Heart left ventricle (tissue), 16 donors: ENCODE results near the gene UBE2I. TPM values are rescaled to one million over a fixed set of nuclear protein-coding genes. Genes with fewer than 3 reads are reported as not detected.
A peak's percentile ranks its signal among the peaks of the same experiment; 100 is the strongest.

Experiments
- ATAC-seq, 4 donors: fragments of 200-7000 bp; cut with Tn5 transposase; one replicate each; pipeline ENCODE4 v1.9.1; 2020 to 2022; ENCODE audit warnings: moderate library complexity in 4 of 4, mild to moderate bottlenecking in 3 of 4, moderate number of reproducible peaks in 1 of 4
- DNase-seq, 5 donors: peaks; one replicate each; pipeline ENCODE4 v3.0.0-alpha.2; 2020
- H3K27ac ChIP-seq, 12 donors: fragments of 200-600 bp; sonication (generic) in 4 of 12; one replicate each; pipeline versions ENCODE4 v1.5.0 to v1.8.0; 2016 to 2022; ENCODE audit warnings: mild to moderate bottlenecking in 2 of 12
- H3K27me3 ChIP-seq, 9 donors: fragments of 200-600 bp; sonication (generic) in 2 of 9; one replicate each; pipeline versions ENCODE4 v1.5.1 to v1.8.0; 2016 to 2022; ENCODE audit warnings: mild to moderate bottlenecking in 3 of 9
- H3K36me3 ChIP-seq, 9 donors: fragments of 200-600 bp; sonication (generic) in 2 of 9; one replicate each; pipeline versions ENCODE4 v1.5.0 to v1.8.0; 2018 to 2022; ENCODE audit warnings: mild to moderate bottlenecking in 2 of 9
- H3K4me1 ChIP-seq, 12 donors: fragments of 200-600 bp; sonication (generic) in 4 of 12; one replicate each; pipeline versions ENCODE4 v1.5.0 to v1.8.0; 2016 to 2022; ENCODE audit warnings: mild to moderate bottlenecking in 3 of 12
- H3K4me3 ChIP-seq, 12 donors: fragments of 200-600 bp; sonication (generic) in 4 of 12; one replicate each; pipeline versions ENCODE4 v1.5.0 to v1.8.0; 2017 to 2022; ENCODE audit warnings: mild to moderate bottlenecking in 9 of 12, moderate library complexity in 4 of 12
- H3K9me3 ChIP-seq, 12 donors: fragments of 200-600 bp; sonication (generic) in 4 of 12; one replicate each; pipeline versions ENCODE4 v1.5.0 to v1.8.0; 2016 to 2022; ENCODE audit warnings: mild to moderate bottlenecking in 1 of 12
- CTCF ChIP-seq, 12 donors: fragments of 200-600 bp; sonication (generic) in 4 of 12; IDR thresholded peaks; one replicate each; pipeline versions ENCODE4 v1.5.0 to v1.8.0; 2018 to 2022; ENCODE audit warnings: antibody characterized with exemption in 12 of 12, mild to moderate bottlenecking in 5 of 12
- POLR2A ChIP-seq, 2 donors: fragments of 450-650 bp; IDR thresholded peaks; one replicate each; pipeline ENCODE4 v1.6.1; 2017; ENCODE audit warnings: antibody characterized with exemption in 2 of 2, mild to moderate bottlenecking in 2 of 2, moderate library complexity in 2 of 2
- WGBS, 4 donors: extraction: QIAGEN DNeasy Blood & Tissue Kit in 2 of 4; methylation state at CpG; one replicate each; pipeline versions ENCODE4 v1.1.5 to v1.1.7; 2013 to 2018; 5-methylcytosine and 5-hydroxymethylcytosine counted together
- intact Hi-C, 10 donors: fragments of 100-400 bp; cut with DNase I; formaldehyde crosslinking; loops; one replicate each; pipeline versions ENCODE4 v1.11.1 to v1.14.2; 2022
- polyA plus RNA-seq, 2 donors: library from polyadenylated mRNA; stranded (reverse); fragments of 200-250 nt; gene quantifications; one replicate each; pipeline ENCODE4 v1.2.3, GENCODE V29; 2013
- total RNA-seq, 9 donors: library from RNA; depleted of rRNA in 2 of 9; stranded (reverse); fragments of >200 nt in 2 of 9; fragmentation: NEBNext Ultra II Directional in 3 of 9; extraction: Animal tissue kit (Norgen Biotek cat#: 25700) in 3 of 9; gene quantifications; one replicate each; pipeline versions ENCODE4 v1.1.0 to v1.2.4, GENCODE V29; 2016 to 2023
- donor health status: ischemic (EF 13 %, LVEDD 7.1; RV severe dilation, severe dysfunction).
- donor health status: healthy with polysubstance abuse.
- donor health status: DM: no; HTN: yes; CAD: no.
- donor health status: DM: no; HTN: no; CAD: no.
- donor health status: ischemic (EF 25% LVEDD 6.9; RV normal size, moderate dysfunction).
- donor health status: ischemic (EF 25% LVEDD 5.7; RV mildly dilated, moderate dysfunction).
- donor health status: healthy.
- donor health status: DM: yes; HTN: yes; CAD: no.
- donor health status: ischemic (EF 35%, LVEDD 5.7; RV mildly dilated, moderate dysfunction).
- donor health status: nonischemic (EF 11% LVEDD 7.7; RV severe dilation, severe dysfunction).
- donor health status: DM: yes; HTN: yes; CAD: no.
- donor health status: PGD.
- donor health status: ischemic (EF 29% LVEDD 5.4; RV normal size, mild dysfunction).
- donor health status: nonischemic (EF 23%, LVEDD 6.1; RV moderate dilation, normal function).

The UBE2I gene
- total and polyA plus RNA-seq, 11 donors: 59.3 to 105 (median 82.5) TPM

- peaks cover 0 to 37% (median 17%) of the 10 kb centered on the region in 9 donors for H3K36me3 ChIP-seq
Observed at GRCh38 chr16:1374418-1375297, 65.2 kb downstream of the UBE2I start.

GRCh38 chr16:1375298-1375640 lies 65.8 kb downstream of the UBE2I start:
- TF ChIP-seq CTCF (IDR thresholded peaks at IDR 0.05) (no peak), POLR2A (IDR thresholded peaks at IDR 0.05) (no peak)
- H3K9me3 ChIP-seq: no peaks in the 10 kb centered on the region
- intact Hi-C loops: no loop called here

More at GRCh38 chr16:1374418-1375297, 65.2 kb downstream of the UBE2I start:
- Histone ChIP-seq H3K4me3 (no peak overlapping the region), H3K9me3 (no peaks in the 10 kb centered on the region), H3K4me1 (peaks cover 3 to 24% (median 14%) of the 10 kb centered on the region in 12 donors), H3K27ac (no peak overlapping the region), H3K27me3 (no peaks in the 10 kb centered on the region)
- WGBS, 4 donors: 89 to 96% (median 94%) methylated on average over 24 to 46 of the region's 46 CpGs
- TF ChIP-seq POLR2A (IDR thresholded peaks at IDR 0.05) (no peak), CTCF (IDR thresholded peaks at IDR 0.05) (no peak)
- peak in 1 of 5 donors; percentile 19 for DNase-seq
- intact Hi-C loops: no loop called here
- ATAC-seq: no peak

GRCh38 chr16:1375741-1376410 lies 66.4 kb downstream of the UBE2I start:
- DNase-seq (peak in 1 of 5 donors; percentile 16), ATAC-seq (no peak)
- TF ChIP-seq POLR2A (IDR thresholded peaks at IDR 0.05) (no peak), CTCF (IDR thresholded peaks at IDR 0.05) (no peak)
- Histone ChIP-seq H3K36me3 (peaks cover 0 to 33% (median 12%) of the 10 kb centered on the region in 9 donors), H3K9me3 (no peaks in the 10 kb centered on the region), H3K27me3 (no peaks in the 10 kb centered on the region), H3K4me3 (no peak overlapping the region), H3K27ac (no peak overlapping the region), H3K4me1 (peaks cover 3 to 27% (median 14%) of the 10 kb centered on the region in 12 donors)
- WGBS, 4 donors: 88 to 94% (median 90%) methylated on average over 12 to 19 of the region's 19 CpGs
- intact Hi-C loops: no loop called here

More at GRCh38 chr16:1375298-1375640, 65.8 kb downstream of the UBE2I start:
- no peak overlapping the region for H3K4me3 ChIP-seq
- peaks cover 0 to 33% (median 11%) of the 10 kb centered on the region in 9 donors for H3K36me3 ChIP-seq
- DNase-seq: no peak
- 92 to 96% (median 94%) methylated on average over 11 to 24 of the region's 24 CpGs for whole genome bisulfite sequencing, 4 donors
- H3K27ac ChIP-seq: no peak overlapping the region
- H3K4me1 ChIP-seq: peaks cover 3 to 27% (median 14%) of the 10 kb centered on the region in 12 donors
- H3K27me3 ChIP-seq: no peaks in the 10 kb centered on the region
- ATAC-seq: no peak

Other genes with a start within 250 kb of the UBE2I start
- 10 to 100 TPM in 3 of 9 donors, 1 to 10 TPM in 5, under 1 TPM in 1; 0.39 to 20.1 (median 6.5) TPM for gene SSTR5, start 236.9 kb upstream of the UBE2I start, total RNA-seq
- gene SSTR5, start 236.9 kb upstream of the UBE2I start, polyA plus RNA-seq: 1 to 10 TPM in 1 of 2 donors, under 1 TPM in 1; 0.22 to 1.3 TPM
- not detected for gene C1QTNF8, start 213.4 kb upstream of the UBE2I start, total RNA-seq
- gene C1QTNF8, start 213.4 kb upstream of the UBE2I start, polyA plus RNA-seq: not detected
- 10 to 100 TPM in 2 of 9 donors, 1 to 10 TPM in 7; 1.6 to 14.6 (median 2.6) TPM for gene CACNA1H, start 156.5 kb upstream of the UBE2I start, total RNA-seq
- gene CACNA1H, start 156.5 kb upstream of the UBE2I start, polyA plus RNA-seq: 1 to 10 TPM; 5.3 to 6.2 TPM
- gene TPSG1, start 84.4 kb upstream of the UBE2I start, total RNA-seq: not detected
- not detected for gene TPSG1, start 84.4 kb upstream of the UBE2I start, polyA plus RNA-seq
- 10 to 100 TPM in 1 of 9 donors, 1 to 10 TPM in 7, not detected in 1; 2.1 to 18.1 (median 2.3) TPM for gene TPSB2, start 79.5 kb upstream of the UBE2I start, total RNA-seq
- 1 to 10 TPM; 2.0 to 4.3 TPM for gene TPSB2, start 79.5 kb upstream of the UBE2I start, polyA plus RNA-seq
- gene TPSAB1, start 68.9 kb upstream of the UBE2I start, total RNA-seq: 10 to 100 TPM in 1 of 9 donors, 1 to 10 TPM in 7, not detected in 1; 1.1 to 14.3 (median 3.5) TPM
- gene TPSAB1, start 68.9 kb upstream of the UBE2I start, polyA plus RNA-seq: 1 to 10 TPM; 1.1 to 3.7 TPM
- under 1 TPM in 1 of 9 donors, not detected in 8; 0.38 TPM for gene TPSD1, start 53.6 kb upstream of the UBE2I start, total RNA-seq
- gene TPSD1, start 53.6 kb upstream of the UBE2I start, polyA plus RNA-seq: under 1 TPM in 1 of 2 donors, not detected in 1; 0.17 TPM
- 1 to 10 TPM in 8 of 9 donors, under 1 TPM in 1; 0.88 to 4.0 (median 2.6) TPM for gene BAIAP3, start 24.0 kb downstream of the UBE2I start, total RNA-seq
- 1 to 10 TPM; 1.7 to 2.6 TPM for gene BAIAP3, start 24.0 kb downstream of the UBE2I start, polyA plus RNA-seq
- gene TSR3, start 42.2 kb downstream of the UBE2I start, total RNA-seq: 100 to 1,000 TPM in 1 of 9 donors, 10 to 100 TPM in 8; 46.3 to 108 (median 58.9) TPM
- 10 to 100 TPM; 60.0 to 75.4 TPM for gene TSR3, start 42.2 kb downstream of the UBE2I start, polyA plus RNA-seq
- 10 to 100 TPM; 25.4 to 54.2 (median 31.0) TPM for gene GNPTG, start 42.3 kb downstream of the UBE2I start, total RNA-seq
- 10 to 100 TPM; 31.9 to 45.0 TPM for gene GNPTG, start 42.3 kb downstream of the UBE2I start, polyA plus RNA-seq
- gene UNKL, start 105.1 kb downstream of the UBE2I start, total RNA-seq: 10 to 100 TPM in 4 of 9 donors, 1 to 10 TPM in 5; 4.3 to 18.3 (median 9.4) TPM
- 1 to 10 TPM; 6.2 to 6.3 TPM for gene UNKL, start 105.1 kb downstream of the UBE2I start, polyA plus RNA-seq
- gene UQCC4, start 111.1 kb downstream of the UBE2I start, total RNA-seq: 10 to 100 TPM in 7 of 9 donors, 1 to 10 TPM in 2; 8.9 to 21.3 (median 11.9) TPM
- gene UQCC4, start 111.1 kb downstream of the UBE2I start, polyA plus RNA-seq: 10 to 100 TPM; 10.9 to 34.2 TPM
- gene PERCC1, start 121.4 kb downstream of the UBE2I start, total RNA-seq: under 1 TPM in 4 of 9 donors, not detected in 5; 0.32 to 0.60 (median 0.41) TPM
- under 1 TPM in 1 of 2 donors, not detected in 1; 0.11 TPM for gene PERCC1, start 121.4 kb downstream of the UBE2I start, polyA plus RNA-seq
- gene CCDC154, start 134.9 kb downstream of the UBE2I start, total RNA-seq: 1 to 10 TPM in 2 of 9 donors, under 1 TPM in 5, not detected in 2; 0.31 to 1.5 (median 0.92) TPM
- gene CCDC154, start 134.9 kb downstream of the UBE2I start, polyA plus RNA-seq: under 1 TPM; 0.14 to 0.65 TPM
- 10 to 100 TPM; 30.3 to 70.8 (median 33.6) TPM for gene CLCN7, start 165.4 kb downstream of the UBE2I start, total RNA-seq
- gene CLCN7, start 165.4 kb downstream of the UBE2I start, polyA plus RNA-seq: 10 to 100 TPM; 32.7 to 41.5 TPM
- under 1 TPM in 2 of 9 donors, not detected in 7; 0.20 to 0.23 TPM for gene PTX4, start 179.3 kb downstream of the UBE2I start, total RNA-seq
- gene PTX4, start 179.3 kb downstream of the UBE2I start, polyA plus RNA-seq: under 1 TPM in 1 of 2 donors, not detected in 1; 0.04 TPM
- 10 to 100 TPM; 11.8 to 29.6 (median 16.7) TPM for gene TELO2, start 183.7 kb downstream of the UBE2I start, total RNA-seq
- gene TELO2, start 183.7 kb downstream of the UBE2I start, polyA plus RNA-seq: 10 to 100 TPM; 22.7 to 27.0 TPM
- gene TMEM204, start 224.0 kb downstream of the UBE2I start, total RNA-seq: 10 to 100 TPM; 14.0 to 64.2 (median 19.5) TPM
- gene TMEM204, start 224.0 kb downstream of the UBE2I start, polyA plus RNA-seq: 10 to 100 TPM; 29.0 to 37.4 TPM